Liver (tissue), 9 donors: ENCODE results near the gene GPR87. TPM values are rescaled to one million over a fixed set of nuclear protein-coding genes. Genes with fewer than 3 reads are reported as not detected.
A peak's percentile ranks its signal among the peaks of the same experiment; 100 is the strongest.

Source experiments
- DNase-seq: peaks from one replicate; pipeline ENCODE4 v3.0.0-alpha.2; 2017; ENCODE audit warnings: low spot score
- H3K27ac ChIP-seq, 2 donors: one replicate each; pipeline ENCODE4 v1.7.0; 2013; ENCODE audit warnings: inconsistent platforms in 2 of 2, low read length in 2 of 2, control low read depth in 1 of 2, low read depth in 1 of 2, mild to moderate bottlenecking in 1 of 2
- H3K27me3 ChIP-seq, 4 donors: one replicate each; pipeline versions ENCODE4 v1.6.1 to v1.7.0; 2013; ENCODE audit warnings: low read length in 3 of 4, inconsistent platforms in 1 of 4, mild to moderate bottlenecking in 1 of 4, moderate library complexity in 1 of 4; ENCODE audit not compliant: control insufficient read depth in 4 of 4, insufficient read depth in 4 of 4
- H3K36me3 ChIP-seq, 4 donors: one replicate each; pipeline versions ENCODE4 v1.6.1 to v1.7.0; 2013; ENCODE audit warnings: low read length in 3 of 4, mild to moderate bottlenecking in 3 of 4, low read depth in 1 of 4, moderate library complexity in 1 of 4; ENCODE audit not compliant: control insufficient read depth in 4 of 4, insufficient read depth in 3 of 4
- H3K4me1 ChIP-seq, 4 donors: one replicate each; pipeline versions ENCODE4 v1.6.1 to v1.7.0; 2013; ENCODE audit warnings: low read length in 3 of 4, mild to moderate bottlenecking in 3 of 4, moderate library complexity in 1 of 4; ENCODE audit not compliant: control insufficient read depth in 4 of 4, insufficient read depth in 4 of 4
- H3K4me3 ChIP-seq, 3 donors: one replicate each; pipeline versions ENCODE4 v1.6.1 to v1.7.0; 2013; ENCODE audit warnings: low read length in 3 of 3, control low read depth in 1 of 3, low read depth in 1 of 3, mild to moderate bottlenecking in 1 of 3
- H3K9ac ChIP-seq, 2 donors: one replicate each; pipeline ENCODE4 v1.7.0; 2013; ENCODE audit warnings: low read length in 2 of 2, mild to moderate bottlenecking in 2 of 2, moderate library complexity in 2 of 2, control low read depth in 1 of 2, low read depth in 1 of 2
- H3K9me3 ChIP-seq, 4 donors: one replicate each; pipeline versions ENCODE4 v1.6.1 to v1.7.0; 2013; ENCODE audit warnings: low read length in 3 of 4; ENCODE audit not compliant: control insufficient read depth in 4 of 4
- EGR1 ChIP-seq, 2 donors: IDR thresholded peaks; 2 replicates each; pipeline ENCODE4 v1.6.1; 2016 to 2018; ENCODE audit warnings: antibody characterized with exemption in 2 of 2, low read depth in 2 of 2
- FOXA1 ChIP-seq: IDR thresholded peaks from 2 replicates; pipeline ENCODE4 v1.6.1; 2016; ENCODE audit warnings: antibody characterized with exemption
- FOXA2 ChIP-seq: IDR thresholded peaks from 2 replicates; pipeline ENCODE4 v1.6.1; 2016; ENCODE audit warnings: antibody characterized with exemption
- GABPA ChIP-seq, 2 donors: IDR thresholded peaks in 1 of 2; conservative IDR thresholded peaks in 1 of 2; 2 replicates each; pipeline ENCODE4 v1.6.1; 2016; ENCODE audit warnings: antibody characterized with exemption in 2 of 2, mild to moderate bottlenecking in 1 of 2, moderate library complexity in 1 of 2
- HNF4A ChIP-seq, 2 donors: conservative IDR thresholded peaks; 2 replicates each; pipeline ENCODE4 v1.6.1; 2016; ENCODE audit warnings: antibody characterized with exemption in 2 of 2, mild to moderate bottlenecking in 2 of 2
- HNF4G ChIP-seq: IDR thresholded peaks from 2 replicates; pipeline ENCODE4 v1.6.1; 2016; ENCODE audit warnings: antibody characterized with exemption
- JUND ChIP-seq, 2 donors: IDR thresholded peaks; 2 replicates each; pipeline ENCODE4 v1.6.1; 2016; ENCODE audit warnings: antibody characterized with exemption in 2 of 2
- NR2F2 ChIP-seq: IDR thresholded peaks from 2 replicates; pipeline ENCODE4 v1.6.1; 2016; ENCODE audit warnings: antibody characterized with exemption
- RAD21 ChIP-seq, 2 donors: IDR thresholded peaks; 2 replicates each; pipeline ENCODE4 v1.6.1; 2016; ENCODE audit warnings: antibody characterized with exemption in 2 of 2, mild to moderate bottlenecking in 2 of 2
- RXRA ChIP-seq, 2 donors: IDR thresholded peaks; 2 replicates each; pipeline ENCODE4 v1.6.1; 2017 to 2018; ENCODE audit warnings: antibody characterized with exemption in 2 of 2, mild to moderate bottlenecking in 1 of 2
- SP1 ChIP-seq: IDR thresholded peaks from 2 replicates; pipeline ENCODE4 v1.6.1; 2018; ENCODE audit warnings: antibody characterized with exemption, mild to moderate bottlenecking
- TAF1 ChIP-seq: conservative IDR thresholded peaks from 2 replicates; pipeline ENCODE4 v1.6.1; 2016; ENCODE audit warnings: antibody characterized with exemption, mild to moderate bottlenecking
- YY1 ChIP-seq: IDR thresholded peaks from 2 replicates; pipeline ENCODE4 v1.6.1; 2016; ENCODE audit warnings: antibody characterized with exemption, mild to moderate bottlenecking
- WGBS: extraction: QIAGEN DNeasy Blood & Tissue Kit; methylation state at CpG from one replicate; pipeline ENCODE4 v1.1.7; 2013; 5-methylcytosine and 5-hydroxymethylcytosine counted together
- polyA plus RNA-seq, 2 donors: library from polyadenylated mRNA; stranded (reverse) in 1 of 2; unstranded in 1 of 2; fragments of 200-250 nt in 1 of 2; fragments of >200 nt in 1 of 2; fragmentation: Nextera tagmentation in 1 of 2; extraction: Ambion mirVana in 1 of 2; gene quantifications; one replicate each; pipeline versions ENCODE4 v1.2.1 to v1.2.3, GENCODE V29; 2013 to 2015
- total RNA-seq, 2 donors: library from RNA; depleted of rRNA; stranded (reverse); fragments of >200 nt; gene quantifications; one replicate each; pipeline ENCODE4 v1.2.3, GENCODE V29; 2014
- TF ChIP-seq, protein P1 (sequence below): IDR thresholded peaks from 2 replicates; pipeline ENCODE4 v1.6.1; 2016; ENCODE audit warnings: antibody characterized with exemption
- TF ChIP-seq, protein P2 (sequence below): fragments of 150-350 bp; IDR thresholded peaks from 2 replicates; pipeline ENCODE4 v1.5.1; 2017; ENCODE audit warnings: improper control_type of control experiment, low read depth, low read length; ENCODE audit not compliant: missing input control
- TF ChIP-seq, protein P3 (sequence below): IDR thresholded peaks from 2 replicates; pipeline ENCODE4 v1.6.1; 2016; ENCODE audit warnings: antibody characterized with exemption
- TF ChIP-seq, protein P4 (sequence below): IDR thresholded peaks from 2 replicates; pipeline ENCODE4 v1.6.1; 2016; ENCODE audit warnings: antibody characterized with exemption
- TF ChIP-seq, protein P5 (sequence below): IDR thresholded peaks from 2 replicates; pipeline ENCODE4 v1.6.1; 2016; ENCODE audit warnings: antibody characterized with exemption, mild to moderate bottlenecking
- donor health status: healthy.
- donor health status: healthy.
- donor health status: healthy.
- donor health status: healthy.
- donor health status: healthy.

GPR87 gene
- total and polyA plus RNA-seq, 4 donors: not detected

DNA sequence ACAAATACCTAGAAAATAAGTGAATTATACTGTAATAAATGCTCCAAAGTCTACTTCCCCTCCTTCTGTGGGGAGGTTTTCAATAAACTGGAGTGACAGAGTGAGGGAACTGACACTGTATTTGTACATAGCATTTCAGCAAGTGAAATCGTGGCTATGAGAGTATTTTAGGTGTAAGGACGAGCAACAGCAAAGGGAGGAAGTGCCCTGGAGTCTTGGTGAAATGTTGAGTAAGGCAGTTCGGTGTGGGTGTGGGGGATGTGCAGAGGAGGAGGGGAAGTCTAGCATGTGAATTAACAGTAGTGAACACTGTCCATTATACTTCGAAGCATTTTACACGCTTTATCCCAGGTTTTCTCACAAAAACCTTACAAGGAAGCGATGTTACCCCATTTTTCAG lies 30.8 kb upstream of the GPR87 start:
- Histone ChIP-seq H3K4me1 (no peaks in the 10 kb centered on the region), H3K36me3 (no peaks in the 10 kb centered on the region), H3K27ac (no peak overlapping the region), H3K4me3 (no peak overlapping the region), H3K9ac (no peak overlapping the region), H3K27me3 (no peaks in the 10 kb centered on the region), H3K9me3 (no peaks in the 10 kb centered on the region)
- no peak for DNase-seq
- WGBS: 79% methylated on average over 6 of the region's 6 CpGs
- no peak for TF ChIP-seq HNF4A (conservative IDR thresholded peaks at IDR 0.05)

DNA sequence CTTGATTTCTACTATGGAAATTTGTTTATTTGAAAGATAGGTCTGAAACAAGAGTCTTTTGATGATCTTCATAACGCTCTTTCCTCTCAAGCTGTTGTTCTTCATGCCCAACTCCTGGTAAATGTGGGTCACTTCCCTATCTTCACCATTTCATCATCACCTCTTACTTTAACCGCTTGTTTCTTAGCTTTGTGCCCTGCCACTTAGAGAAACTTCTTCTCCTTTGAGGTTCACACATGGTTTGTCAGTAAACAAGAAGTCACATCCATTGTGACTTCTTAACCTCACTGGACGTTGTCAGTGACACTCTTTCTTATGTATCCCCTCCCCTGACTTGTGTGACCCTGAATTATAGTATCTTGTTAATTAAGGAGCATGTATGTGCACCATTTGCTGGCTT lies 29.7 kb upstream of the GPR87 start:
- no peaks in the 10 kb centered on the region for H3K27me3 ChIP-seq
- DNase-seq: no peak
- peak overlapping the region in 1 of 2 donors; percentile 31 for H3K27ac ChIP-seq
- no peak overlapping the region for H3K4me3 ChIP-seq
- WGBS: 75% methylated on average over 3 of the region's 3 CpGs
- H3K4me1 ChIP-seq: no peaks in the 10 kb centered on the region
- TF ChIP-seq, protein P1, sequence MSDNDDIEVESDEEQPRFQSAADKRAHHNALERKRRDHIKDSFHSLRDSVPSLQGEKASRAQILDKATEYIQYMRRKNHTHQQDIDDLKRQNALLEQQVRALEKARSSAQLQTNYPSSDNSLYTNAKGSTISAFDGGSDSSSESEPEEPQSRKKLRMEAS: no peak
- TF ChIP-seq HNF4A (conservative IDR thresholded peaks at IDR 0.05) (no peak), FOXA2 (no peak), YY1 (no peak), TAF1 (no peak), RAD21 (IDR thresholded peaks at IDR 0.05) (no peak), GABPA (IDR thresholded peaks at IDR 0.05 in 1 of 2, conservative IDR thresholded peaks at IDR 0.05 in 1 of 2) (no peak), JUND (IDR thresholded peaks at IDR 0.05) (no peak), EGR1 (IDR thresholded peaks at IDR 0.05; ENCODE audit: low read depth in 2 of 2) (no peak), NR2F2 (no peak), SP1 (no peak), HNF4G (no peak), FOXA1 (no peak), RXRA (IDR thresholded peaks at IDR 0.05) (no peak)
- TF ChIP-seq, protein P2, sequence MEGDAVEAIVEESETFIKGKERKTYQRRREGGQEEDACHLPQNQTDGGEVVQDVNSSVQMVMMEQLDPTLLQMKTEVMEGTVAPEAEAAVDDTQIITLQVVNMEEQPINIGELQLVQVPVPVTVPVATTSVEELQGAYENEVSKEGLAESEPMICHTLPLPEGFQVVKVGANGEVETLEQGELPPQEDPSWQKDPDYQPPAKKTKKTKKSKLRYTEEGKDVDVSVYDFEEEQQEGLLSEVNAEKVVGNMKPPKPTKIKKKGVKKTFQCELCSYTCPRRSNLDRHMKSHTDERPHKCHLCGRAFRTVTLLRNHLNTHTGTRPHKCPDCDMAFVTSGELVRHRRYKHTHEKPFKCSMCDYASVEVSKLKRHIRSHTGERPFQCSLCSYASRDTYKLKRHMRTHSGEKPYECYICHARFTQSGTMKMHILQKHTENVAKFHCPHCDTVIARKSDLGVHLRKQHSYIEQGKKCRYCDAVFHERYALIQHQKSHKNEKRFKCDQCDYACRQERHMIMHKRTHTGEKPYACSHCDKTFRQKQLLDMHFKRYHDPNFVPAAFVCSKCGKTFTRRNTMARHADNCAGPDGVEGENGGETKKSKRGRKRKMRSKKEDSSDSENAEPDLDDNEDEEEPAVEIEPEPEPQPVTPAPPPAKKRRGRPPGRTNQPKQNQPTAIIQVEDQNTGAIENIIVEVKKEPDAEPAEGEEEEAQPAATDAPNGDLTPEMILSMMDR: no peak
- TF ChIP-seq, protein P3, sequence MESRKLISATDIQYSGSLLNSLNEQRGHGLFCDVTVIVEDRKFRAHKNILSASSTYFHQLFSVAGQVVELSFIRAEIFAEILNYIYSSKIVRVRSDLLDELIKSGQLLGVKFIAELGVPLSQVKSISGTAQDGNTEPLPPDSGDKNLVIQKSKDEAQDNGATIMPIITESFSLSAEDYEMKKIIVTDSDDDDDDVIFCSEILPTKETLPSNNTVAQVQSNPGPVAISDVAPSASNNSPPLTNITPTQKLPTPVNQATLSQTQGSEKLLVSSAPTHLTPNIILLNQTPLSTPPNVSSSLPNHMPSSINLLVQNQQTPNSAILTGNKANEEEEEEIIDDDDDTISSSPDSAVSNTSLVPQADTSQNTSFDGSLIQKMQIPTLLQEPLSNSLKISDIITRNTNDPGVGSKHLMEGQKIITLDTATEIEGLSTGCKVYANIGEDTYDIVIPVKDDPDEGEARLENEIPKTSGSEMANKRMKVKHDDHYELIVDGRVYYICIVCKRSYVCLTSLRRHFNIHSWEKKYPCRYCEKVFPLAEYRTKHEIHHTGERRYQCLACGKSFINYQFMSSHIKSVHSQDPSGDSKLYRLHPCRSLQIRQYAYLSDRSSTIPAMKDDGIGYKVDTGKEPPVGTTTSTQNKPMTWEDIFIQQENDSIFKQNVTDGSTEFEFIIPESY: no peak
- TF ChIP-seq, protein P4, sequence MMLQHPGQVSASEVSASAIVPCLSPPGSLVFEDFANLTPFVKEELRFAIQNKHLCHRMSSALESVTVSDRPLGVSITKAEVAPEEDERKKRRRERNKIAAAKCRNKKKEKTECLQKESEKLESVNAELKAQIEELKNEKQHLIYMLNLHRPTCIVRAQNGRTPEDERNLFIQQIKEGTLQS: no peak
- TF ChIP-seq, protein P5, sequence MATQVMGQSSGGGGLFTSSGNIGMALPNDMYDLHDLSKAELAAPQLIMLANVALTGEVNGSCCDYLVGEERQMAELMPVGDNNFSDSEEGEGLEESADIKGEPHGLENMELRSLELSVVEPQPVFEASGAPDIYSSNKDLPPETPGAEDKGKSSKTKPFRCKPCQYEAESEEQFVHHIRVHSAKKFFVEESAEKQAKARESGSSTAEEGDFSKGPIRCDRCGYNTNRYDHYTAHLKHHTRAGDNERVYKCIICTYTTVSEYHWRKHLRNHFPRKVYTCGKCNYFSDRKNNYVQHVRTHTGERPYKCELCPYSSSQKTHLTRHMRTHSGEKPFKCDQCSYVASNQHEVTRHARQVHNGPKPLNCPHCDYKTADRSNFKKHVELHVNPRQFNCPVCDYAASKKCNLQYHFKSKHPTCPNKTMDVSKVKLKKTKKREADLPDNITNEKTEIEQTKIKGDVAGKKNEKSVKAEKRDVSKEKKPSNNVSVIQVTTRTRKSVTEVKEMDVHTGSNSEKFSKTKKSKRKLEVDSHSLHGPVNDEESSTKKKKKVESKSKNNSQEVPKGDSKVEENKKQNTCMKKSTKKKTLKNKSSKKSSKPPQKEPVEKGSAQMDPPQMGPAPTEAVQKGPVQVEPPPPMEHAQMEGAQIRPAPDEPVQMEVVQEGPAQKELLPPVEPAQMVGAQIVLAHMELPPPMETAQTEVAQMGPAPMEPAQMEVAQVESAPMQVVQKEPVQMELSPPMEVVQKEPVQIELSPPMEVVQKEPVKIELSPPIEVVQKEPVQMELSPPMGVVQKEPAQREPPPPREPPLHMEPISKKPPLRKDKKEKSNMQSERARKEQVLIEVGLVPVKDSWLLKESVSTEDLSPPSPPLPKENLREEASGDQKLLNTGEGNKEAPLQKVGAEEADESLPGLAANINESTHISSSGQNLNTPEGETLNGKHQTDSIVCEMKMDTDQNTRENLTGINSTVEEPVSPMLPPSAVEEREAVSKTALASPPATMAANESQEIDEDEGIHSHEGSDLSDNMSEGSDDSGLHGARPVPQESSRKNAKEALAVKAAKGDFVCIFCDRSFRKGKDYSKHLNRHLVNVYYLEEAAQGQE: no peak
- no peaks in the 10 kb centered on the region for H3K36me3 ChIP-seq
- no peak overlapping the region for H3K9ac ChIP-seq
- H3K9me3 ChIP-seq: no peaks in the 10 kb centered on the region
